Uterus (tissue), 4 donors: ENCODE data around the gene SYTL3. TPM values are rescaled to one million over a fixed set of nuclear protein-coding genes. Genes with fewer than 3 reads are reported as not detected.

ENCODE experiments used
- DNase-seq, 2 donors: peaks; one replicate each; pipeline ENCODE4 v3.0.0-alpha.2; 2019 to 2020
- H3K27ac ChIP-seq, 2 donors: fragments of 200-600 bp; sonication (generic); 1 replicate in 1 of 2; 2 replicates in 1 of 2; pipeline ENCODE4 v1.5.1; 2016 to 2018
- H3K27me3 ChIP-seq, 2 donors: fragments of 200-600 bp; sonication (generic); one replicate each; pipeline ENCODE4 v1.5.1; 2018 to 2019; ENCODE audit warnings: control low read depth in 1 of 2
- H3K36me3 ChIP-seq, 2 donors: fragments of 200-600 bp; sonication (generic); one replicate each; pipeline ENCODE4 v1.5.1; 2019; ENCODE audit warnings: control low read depth in 1 of 2
- H3K4me1 ChIP-seq, 2 donors: fragments of 200-600 bp; sonication (generic); one replicate each; pipeline ENCODE4 v1.5.1; 2018 to 2019; ENCODE audit warnings: control low read depth in 1 of 2
- H3K4me3 ChIP-seq, 2 donors: fragments of 200-600 bp; sonication (generic); 1 replicate in 1 of 2; 2 replicates in 1 of 2; pipeline ENCODE4 v1.5.1; 2018 to 2019; ENCODE audit warnings: mild to moderate bottlenecking in 1 of 2
- H3K9me3 ChIP-seq, 2 donors: fragments of 200-600 bp; sonication (generic); one replicate each; pipeline ENCODE4 v1.5.1; 2019; ENCODE audit warnings: control low read depth in 1 of 2
- POLR2A ChIP-seq, 2 donors: fragments of 450-650 bp; IDR thresholded peaks; one replicate each; pipeline ENCODE4 v1.6.1; 2016; ENCODE audit warnings: antibody characterized with exemption in 2 of 2, mild to moderate bottlenecking in 1 of 2, moderate library complexity in 1 of 2
- intact Hi-C: fragments of 100-400 bp; cut with DNase I; formaldehyde crosslinking; loops from one replicate; pipeline ENCODE4 v1.15.1; 2023; ENCODE audit warnings: low total_unique reads
- total RNA-seq, 4 donors: library from RNA; depleted of rRNA in 3 of 4; stranded (reverse); fragments of >200 nt in 3 of 4; gene quantifications; one replicate each; pipeline versions ENCODE4 v1.1.0 to v1.2.4, GENCODE V29; 2014 to 2023
- TF ChIP-seq, protein P1 (sequence below), 4 experiments: fragments of 200-600 bp in 2 of 4; fragments of 450-650 bp in 2 of 4; sonication (generic) in 2 of 4; IDR thresholded peaks; one replicate each; pipeline ENCODE4 v1.5.1; 2016 to 2019; ENCODE audit warnings: antibody characterized with exemption in 4 of 4, mild to moderate bottlenecking in 2 of 4, moderate library complexity in 1 of 4
- donor health status: DM: yes; HTN: yes; CAD: no.

The SYTL3 gene
- total RNA-seq, 4 donors from 2014 or later = 0.51 to 12.4 (median 3.3) TPM

DNA sequence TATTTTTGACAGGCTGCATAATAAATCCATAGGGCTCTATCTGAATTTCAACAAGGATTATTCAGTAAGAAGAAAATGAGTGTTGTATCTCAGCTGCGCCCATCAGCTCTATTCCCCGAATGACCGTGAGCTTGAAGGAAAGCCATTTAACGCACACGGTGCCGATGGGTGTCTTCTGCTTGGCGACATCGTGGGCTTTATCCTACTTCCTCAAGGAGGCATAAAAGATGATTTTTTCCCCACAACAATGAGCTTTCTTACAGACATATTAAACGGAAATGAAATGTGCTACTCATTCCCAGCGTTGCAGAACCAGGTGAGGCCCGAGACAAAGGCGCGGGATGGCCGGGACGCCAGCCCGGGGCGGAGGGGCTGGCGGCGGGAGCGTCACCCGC lies 6.0 kb upstream of the SYTL3 start:
- Histone ChIP-seq H3K9me3 (no peaks in the 10 kb centered on the region), H3K4me1 (peaks cover 0 to 6% of the 10 kb centered on the region in 2 donors), H3K4me3 (peak overlapping the region; percentile 79 to 80), H3K27me3 (no peaks in the 10 kb centered on the region), H3K36me3 (no peaks in the 10 kb centered on the region), H3K27ac (peak overlapping the region; percentile 91 to 97)
- no peak for DNase-seq
- intact Hi-C loops = no loop called here
- TF ChIP-seq, protein P1, sequence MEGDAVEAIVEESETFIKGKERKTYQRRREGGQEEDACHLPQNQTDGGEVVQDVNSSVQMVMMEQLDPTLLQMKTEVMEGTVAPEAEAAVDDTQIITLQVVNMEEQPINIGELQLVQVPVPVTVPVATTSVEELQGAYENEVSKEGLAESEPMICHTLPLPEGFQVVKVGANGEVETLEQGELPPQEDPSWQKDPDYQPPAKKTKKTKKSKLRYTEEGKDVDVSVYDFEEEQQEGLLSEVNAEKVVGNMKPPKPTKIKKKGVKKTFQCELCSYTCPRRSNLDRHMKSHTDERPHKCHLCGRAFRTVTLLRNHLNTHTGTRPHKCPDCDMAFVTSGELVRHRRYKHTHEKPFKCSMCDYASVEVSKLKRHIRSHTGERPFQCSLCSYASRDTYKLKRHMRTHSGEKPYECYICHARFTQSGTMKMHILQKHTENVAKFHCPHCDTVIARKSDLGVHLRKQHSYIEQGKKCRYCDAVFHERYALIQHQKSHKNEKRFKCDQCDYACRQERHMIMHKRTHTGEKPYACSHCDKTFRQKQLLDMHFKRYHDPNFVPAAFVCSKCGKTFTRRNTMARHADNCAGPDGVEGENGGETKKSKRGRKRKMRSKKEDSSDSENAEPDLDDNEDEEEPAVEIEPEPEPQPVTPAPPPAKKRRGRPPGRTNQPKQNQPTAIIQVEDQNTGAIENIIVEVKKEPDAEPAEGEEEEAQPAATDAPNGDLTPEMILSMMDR (IDR thresholded peaks at IDR 0.05) = no peak
- no peak for TF ChIP-seq POLR2A (IDR thresholded peaks at IDR 0.05)

GRCh38 chr6:158644231-158645063 lies 5.4 kb upstream of the SYTL3 start, which contains the start of gene DYNLT1:
DYNLT1 (minus strand) TSS chr6:158644743; CDS start chr6:158644708, 35 bp downstream.
- intact Hi-C loops = no loop called here
- peaks cover 0 to 6% of the 10 kb centered on the region in 2 donors for H3K4me1 ChIP-seq
- H3K9me3 ChIP-seq = no peaks in the 10 kb centered on the region
- peak within 1 kb of the TSS; percentile 91 to 97 for H3K27ac ChIP-seq
- TF ChIP-seq POLR2A (IDR thresholded peaks at IDR 0.05) = peak; percentile 93 to 99
- TF ChIP-seq, protein P1 (IDR thresholded peaks at IDR 0.05) = peak in 2 of 4 experiments; percentile 9 to 11
- no peaks in the 10 kb centered on the region for H3K36me3 ChIP-seq
- H3K27me3 ChIP-seq = no peaks in the 10 kb centered on the region
- DNase-seq = peak; percentile 91 to 96
- peak within 1 kb of the TSS; percentile 79 to 80 for H3K4me3 ChIP-seq

GRCh38 chr6:158645064-158646022 lies 4.5 kb upstream of the SYTL3 start:
- Histone ChIP-seq H3K4me3 (peak overlapping the region; percentile 79 to 80), H3K27me3 (no peaks in the 10 kb centered on the region), H3K27ac (peak overlapping the region; percentile 91 to 97), H3K4me1 (peaks cover 0 to 6% of the 10 kb centered on the region in 2 donors), H3K36me3 (no peaks in the 10 kb centered on the region), H3K9me3 (no peaks in the 10 kb centered on the region)
- TF ChIP-seq, protein P1 (IDR thresholded peaks at IDR 0.05) = no peak
- no peak for TF ChIP-seq POLR2A (IDR thresholded peaks at IDR 0.05)
- no peak for DNase-seq
- intact Hi-C loops = no loop called here

GRCh38 chr6:158646023-158646910 lies 3.6 kb upstream of the SYTL3 start:
- Histone ChIP-seq H3K36me3 (no peaks in the 10 kb centered on the region), H3K27ac (no peak overlapping the region), H3K4me1 (peaks cover 0 to 6% of the 10 kb centered on the region in 2 donors), H3K9me3 (no peaks in the 10 kb centered on the region), H3K4me3 (no peak overlapping the region), H3K27me3 (no peaks in the 10 kb centered on the region)
- intact Hi-C loops = no loop called here
- TF ChIP-seq, protein P1 (IDR thresholded peaks at IDR 0.05) = no peak
- no peak for TF ChIP-seq POLR2A (IDR thresholded peaks at IDR 0.05)
- DNase-seq = no peak
